ENCODE results near the gene ASAP3. TPM values are rescaled to one million over a fixed set of nuclear protein-coding genes. Genes with fewer than 3 reads are reported as not detected.

Gene ASAP3
- total and polyA plus RNA-seq, 2 of the 4 experiments (the other 2 are of a cell fraction): 18.6 to 18.8 TPM

DNA sequence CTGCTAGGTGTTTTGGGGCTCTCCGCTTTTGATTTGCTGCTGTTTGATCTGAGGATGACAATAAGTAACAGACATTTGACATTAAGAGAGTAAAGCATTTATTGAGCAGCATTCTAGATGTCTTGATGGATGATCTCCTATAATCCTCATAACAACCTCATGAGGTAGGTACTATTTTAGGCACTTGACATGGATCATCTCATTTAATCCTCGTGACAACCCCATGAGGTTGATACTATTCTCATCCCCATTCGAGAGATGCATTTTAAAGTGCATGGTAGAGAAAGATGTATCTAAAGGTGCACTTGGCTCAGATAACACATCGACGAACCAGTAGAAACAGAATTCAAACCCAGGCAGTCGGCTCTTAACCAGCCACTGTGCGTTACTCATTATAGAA, 86.1 kb downstream of the ASAP3 start:
- DNase-seq (no peak), ATAC-seq (ENCODE audit: low read depth) (no peak)
- in situ Hi-C loops (cut with MboI; ENCODE audit: low sequenced_read_pairs): no loop called here
- Histone ChIP-seq H3K9ac (ENCODE audit: low read depth, low read length) (no peak overlapping the region), H3K23ac (ENCODE audit: low read depth, low read length) (no peak overlapping the region), H3K4me3 (ENCODE audit: insufficient read depth, low read depth, low read length) (no peak overlapping the region), H2AK9ac (replicated peaks; ENCODE audit: low read depth, low read length, poor library complexity) (no peak overlapping the region), H3K79me1 (ENCODE audit: low read depth in 1 of 2, low read length in 2 of 2) (peaks cover 0 to 9% of the 10 kb centered on the region in 2 experiments; a peak in 2 of 4 replicates), H4K91ac (ENCODE audit: insufficient read depth, low read depth, low read length) (no peak overlapping the region), H2BK20ac (ENCODE audit: low read depth, low read length) (no peak overlapping the region), H2AK5ac (ENCODE audit: low read depth, low read length) (no peak overlapping the region), H3K27ac (ENCODE audit: insufficient read depth, low read length) (no peak overlapping the region), H4K8ac (ENCODE audit: low read depth in 2 of 2, low read length in 2 of 2) (no peak overlapping the region), H3K27me3 (ENCODE audit: control insufficient read depth, insufficient read depth, low read length) (no peaks in the 10 kb centered on the region), H3K56ac (ENCODE audit: extremely low read depth, insufficient read depth, low read length) (no peak overlapping the region), H3K36me3 (ENCODE audit: control insufficient read depth, insufficient read depth, low read length) (no peaks in the 10 kb centered on the region), H3K4me2 (ENCODE audit: low read depth, low read length) (no peak overlapping the region), H2AFZ (replicated peaks; ENCODE audit: low read length, poor library complexity) (no peak overlapping the region), H3K9me1 (ENCODE audit: insufficient read depth, low read length) (peaks cover 33% of the 10 kb centered on the region), H3K4me1 (ENCODE audit: control insufficient read depth, insufficient read depth, low read length) (peaks cover 29% of the 10 kb centered on the region), H3K9me3 (ENCODE audit: control insufficient read depth, insufficient read depth, low read length) (no peaks in the 10 kb centered on the region), H4K20me1 (ENCODE audit: insufficient read depth, low read length) (0 out of 2 replicates have a peak, but pooled peaks cover 7% of the 10 kb centered on the region), H2BK5ac (ENCODE audit: low read depth, low read length, poor library complexity, severe bottlenecking) (no peak overlapping the region), H3K14ac (replicated peaks; ENCODE audit: low read depth, low read length) (no peak overlapping the region), H2BK15ac (ENCODE audit: low read depth, low read length) (no peak overlapping the region), H4K5ac (ENCODE audit: low read depth, low read length) (no peak overlapping the region), H2BK120ac (ENCODE audit: low read depth, low read length) (no peak overlapping the region), H3K4ac (ENCODE audit: low read depth, low read length) (no peak overlapping the region), H3K18ac (ENCODE audit: low read depth, low read length) (no peak overlapping the region)
- TF ChIP-seq MXI1 (IDR thresholded peaks at IDR 0.05; ENCODE audit: borderline replicate concordance, low read depth, low read length) (no peak), MAFK (IDR thresholded peaks at IDR 0.05; ENCODE audit: low read depth, low read length) (no peak), SMC3 (IDR thresholded peaks at IDR 0.05; ENCODE audit: low read depth, low read length) (no peak), POLR2A (IDR thresholded peaks at IDR 0.05; ENCODE audit: low read depth, low read length) (no peak), NFE2L2 (IDR thresholded peaks at IDR 0.05; ENCODE audit: low read depth, low read length) (no peak), RAD21 (IDR thresholded peaks at IDR 0.05; ENCODE audit: low read length) (no peak), CHD1 (IDR thresholded peaks at IDR 0.05; ENCODE audit: low read depth, low read length) (no peak)
- TF ChIP-seq, protein P1, sequence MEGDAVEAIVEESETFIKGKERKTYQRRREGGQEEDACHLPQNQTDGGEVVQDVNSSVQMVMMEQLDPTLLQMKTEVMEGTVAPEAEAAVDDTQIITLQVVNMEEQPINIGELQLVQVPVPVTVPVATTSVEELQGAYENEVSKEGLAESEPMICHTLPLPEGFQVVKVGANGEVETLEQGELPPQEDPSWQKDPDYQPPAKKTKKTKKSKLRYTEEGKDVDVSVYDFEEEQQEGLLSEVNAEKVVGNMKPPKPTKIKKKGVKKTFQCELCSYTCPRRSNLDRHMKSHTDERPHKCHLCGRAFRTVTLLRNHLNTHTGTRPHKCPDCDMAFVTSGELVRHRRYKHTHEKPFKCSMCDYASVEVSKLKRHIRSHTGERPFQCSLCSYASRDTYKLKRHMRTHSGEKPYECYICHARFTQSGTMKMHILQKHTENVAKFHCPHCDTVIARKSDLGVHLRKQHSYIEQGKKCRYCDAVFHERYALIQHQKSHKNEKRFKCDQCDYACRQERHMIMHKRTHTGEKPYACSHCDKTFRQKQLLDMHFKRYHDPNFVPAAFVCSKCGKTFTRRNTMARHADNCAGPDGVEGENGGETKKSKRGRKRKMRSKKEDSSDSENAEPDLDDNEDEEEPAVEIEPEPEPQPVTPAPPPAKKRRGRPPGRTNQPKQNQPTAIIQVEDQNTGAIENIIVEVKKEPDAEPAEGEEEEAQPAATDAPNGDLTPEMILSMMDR (conservative IDR thresholded peaks at IDR 0.05; ENCODE audit: low read depth, low read length): no peak
- dilution Hi-C loops (cut with HindIII; ENCODE audit: low sequenced_read_pairs, unreplicated experiment): no loop called here
- WGBS, 2 experiments (ENCODE audit: extremely low coverage in 2 of 2, insufficient read length in 1 of 2): no CpG with 5 or more reads among the region's 7 CpGs
- POLR2A ChIA-PET (ENCODE audit: unreplicated experiment): no interaction called here
- BruUV-seq (replicated peaks): no TSS peak
- intact Hi-C loops (cut with micrococcal nuclease): no loop called here
- CTCF ChIA-PET: no interaction called here
